AG04449 (cell line): Measurements from ENCODE around the gene BCL3.

Source experiments
- CTCF ChIA-PET: fragments of 350-600 bp; formaldehyde crosslinking; extraction: SDS; loops from one replicate; lab custom pipeline; 2021; ENCODE audit warnings: antibody characterized with exemption; lab: Yijun Ruan, JAX
- POLR2A ChIA-PET: fragments of 400-600, 350-600 bp; formaldehyde crosslinking; extraction: SDS; loops from one replicate; lab custom pipeline; 2020; ENCODE audit warnings: antibody characterized with exemption, inconsistent platforms; lab: Yijun Ruan, JAX
- DNase-seq: peaks from one replicate; pipeline ENCODE4 v3.0.0-alpha.2; 2010; ENCODE audit warnings: low read depth, low spot score
- H3K4me3 ChIP-seq: 2 replicates; pipeline ENCODE4 v1.5.1; 2011; ENCODE audit warnings: low read depth, mild to moderate bottlenecking, control low read depth, low read length
- TF ChIP-seq, protein P1 (sequence below): IDR thresholded peaks from one replicate; pipeline ENCODE4 v1.5.1; 2011; ENCODE audit warnings: mild to moderate bottlenecking, moderate library complexity, low read length, control low read depth, inconsistent platforms; ENCODE audit not compliant: insufficient read depth; ENCODE audit errors: missing control alignments

BCL3 gene, protein sequence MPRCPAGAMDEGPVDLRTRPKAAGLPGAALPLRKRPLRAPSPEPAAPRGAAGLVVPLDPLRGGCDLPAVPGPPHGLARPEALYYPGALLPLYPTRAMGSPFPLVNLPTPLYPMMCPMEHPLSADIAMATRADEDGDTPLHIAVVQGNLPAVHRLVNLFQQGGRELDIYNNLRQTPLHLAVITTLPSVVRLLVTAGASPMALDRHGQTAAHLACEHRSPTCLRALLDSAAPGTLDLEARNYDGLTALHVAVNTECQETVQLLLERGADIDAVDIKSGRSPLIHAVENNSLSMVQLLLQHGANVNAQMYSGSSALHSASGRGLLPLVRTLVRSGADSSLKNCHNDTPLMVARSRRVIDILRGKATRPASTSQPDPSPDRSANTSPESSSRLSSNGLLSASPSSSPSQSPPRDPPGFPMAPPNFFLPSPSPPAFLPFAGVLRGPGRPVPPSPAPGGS

DNA sequence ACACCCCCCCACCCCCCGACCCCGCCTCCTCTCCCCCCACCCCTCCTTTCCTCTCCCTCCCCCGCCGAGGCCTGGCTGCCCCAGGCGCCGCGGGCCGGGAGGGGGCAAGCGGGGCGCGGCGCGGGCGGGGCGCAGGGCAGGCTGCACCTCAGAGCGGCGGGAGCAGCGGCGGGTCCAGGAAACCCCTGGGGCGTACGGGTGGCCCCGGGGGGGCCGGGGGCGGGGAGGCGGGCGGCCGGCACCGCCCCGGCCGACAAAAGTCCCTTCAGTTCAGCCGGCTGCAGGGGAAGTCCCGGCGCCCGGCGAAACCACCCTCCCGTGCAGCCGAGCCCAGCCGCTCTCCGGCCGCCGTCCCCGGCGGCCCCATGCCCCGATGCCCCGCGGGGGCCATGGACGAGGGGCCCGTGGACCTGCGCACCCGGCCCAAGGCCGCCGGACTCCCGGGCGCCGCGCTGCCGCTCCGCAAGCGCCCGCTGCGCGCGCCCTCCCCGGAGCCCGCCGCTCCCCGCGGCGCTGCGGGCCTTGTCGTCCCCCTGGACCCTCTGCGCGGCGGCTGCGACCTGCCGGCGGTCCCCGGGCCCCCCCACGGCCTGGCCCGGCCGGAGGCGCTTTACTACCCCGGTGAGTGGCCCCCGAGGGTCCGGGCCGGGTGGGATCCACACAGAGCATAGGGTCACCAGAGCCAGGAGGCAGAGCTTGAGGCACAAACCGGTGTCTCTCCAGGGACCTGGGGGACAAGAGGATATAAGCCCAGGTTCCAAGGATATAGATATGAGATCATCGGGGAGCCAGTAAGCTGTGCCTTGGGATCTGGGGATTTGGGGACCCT is at the start of gene BCL3:
BCL3 (plus strand) TSS at position 283 of the 829 bp plus-strand sequence; CDS start at position 366, 83 bp downstream.
- TF ChIP-seq, protein P1, sequence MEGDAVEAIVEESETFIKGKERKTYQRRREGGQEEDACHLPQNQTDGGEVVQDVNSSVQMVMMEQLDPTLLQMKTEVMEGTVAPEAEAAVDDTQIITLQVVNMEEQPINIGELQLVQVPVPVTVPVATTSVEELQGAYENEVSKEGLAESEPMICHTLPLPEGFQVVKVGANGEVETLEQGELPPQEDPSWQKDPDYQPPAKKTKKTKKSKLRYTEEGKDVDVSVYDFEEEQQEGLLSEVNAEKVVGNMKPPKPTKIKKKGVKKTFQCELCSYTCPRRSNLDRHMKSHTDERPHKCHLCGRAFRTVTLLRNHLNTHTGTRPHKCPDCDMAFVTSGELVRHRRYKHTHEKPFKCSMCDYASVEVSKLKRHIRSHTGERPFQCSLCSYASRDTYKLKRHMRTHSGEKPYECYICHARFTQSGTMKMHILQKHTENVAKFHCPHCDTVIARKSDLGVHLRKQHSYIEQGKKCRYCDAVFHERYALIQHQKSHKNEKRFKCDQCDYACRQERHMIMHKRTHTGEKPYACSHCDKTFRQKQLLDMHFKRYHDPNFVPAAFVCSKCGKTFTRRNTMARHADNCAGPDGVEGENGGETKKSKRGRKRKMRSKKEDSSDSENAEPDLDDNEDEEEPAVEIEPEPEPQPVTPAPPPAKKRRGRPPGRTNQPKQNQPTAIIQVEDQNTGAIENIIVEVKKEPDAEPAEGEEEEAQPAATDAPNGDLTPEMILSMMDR: no peak
- no peak for DNase-seq
- ChIA-PET CTCF (interaction anchor here (0.8 to 2.2 kb wide), 5 partner anchors 8 to 24 kb away, joined by 3 to 14 read pairs (median 4); no protein-coding TSS in a partner anchor), POLR2A (interaction anchor here (0.7 to 1.0 kb wide), 5 partner anchors 9 to 97 kb away, joined by 3 to 5 read pairs (median 3); partner anchors contain the start of gene NECTIN2)
- H3K4me3 ChIP-seq: peak within 1 kb of the TSS; percentile 73

DNA sequence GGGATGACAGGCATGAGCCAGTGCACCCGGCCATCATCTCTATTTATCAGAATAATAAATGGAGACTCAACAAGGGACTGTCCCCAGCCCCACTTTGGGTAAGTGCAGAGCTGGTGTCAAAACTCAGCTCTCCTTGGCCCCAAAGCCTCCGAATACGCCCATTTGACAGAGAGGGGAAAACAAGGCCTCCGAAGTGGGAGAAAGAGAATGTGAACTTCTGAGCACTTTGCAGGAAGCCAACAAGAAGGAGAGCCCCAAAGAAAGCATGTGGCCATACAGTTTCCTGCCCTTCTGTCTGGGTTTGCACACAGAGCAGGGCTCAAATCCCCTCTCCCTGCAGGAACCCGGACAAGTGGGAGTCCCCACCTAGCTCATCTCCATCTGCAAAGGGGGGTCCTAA is 48.0 kb upstream of the BCL3 start:
- ChIA-PET CTCF (interaction anchor here (0.6 to 3.1 kb wide), 3 partner anchors 11 to 133 kb away, joined by 4 to 32 read pairs (median 5); no protein-coding TSS in a partner anchor), POLR2A (interaction anchor here (0.7 kb wide), 1 partner anchor 18 kb away, joined by 4 read pairs; no protein-coding TSS in a partner anchor)
- no peak for DNase-seq
- H3K4me3 ChIP-seq: no peak overlapping the region
- TF ChIP-seq, protein P1: no peak

GRCh38 chr19:44701228-44701627 is 47.3 kb upstream of the BCL3 start:
- TF ChIP-seq, protein P1: no peak
- ChIA-PET CTCF (interaction anchor here (2.3 to 3.1 kb wide), 2 partner anchors 12 to 83 kb away, joined by 8 to 32 read pairs; no protein-coding TSS in a partner anchor), POLR2A (no interaction called here)
- no peak overlapping the region for H3K4me3 ChIP-seq
- no peak for DNase-seq

- DNase-seq: no peak
- CTCF ChIA-PET: interaction anchor here (1.0 to 3.1 kb wide), 6 partner anchors 10 to 131 kb away, joined by 3 to 32 read pairs (median 4); no protein-coding TSS in a partner anchor
- POLR2A ChIA-PET: interaction anchor here (0.6 kb wide), 1 partner anchor 11 kb away, joined by 3 read pairs; no protein-coding TSS in a partner anchor
- H3K4me3 ChIP-seq: no peak overlapping the region
- TF ChIP-seq, protein P1: no peak
Measured at GRCh38 chr19:44702551-44703176, 45.8 kb upstream of the BCL3 start.

DNA sequence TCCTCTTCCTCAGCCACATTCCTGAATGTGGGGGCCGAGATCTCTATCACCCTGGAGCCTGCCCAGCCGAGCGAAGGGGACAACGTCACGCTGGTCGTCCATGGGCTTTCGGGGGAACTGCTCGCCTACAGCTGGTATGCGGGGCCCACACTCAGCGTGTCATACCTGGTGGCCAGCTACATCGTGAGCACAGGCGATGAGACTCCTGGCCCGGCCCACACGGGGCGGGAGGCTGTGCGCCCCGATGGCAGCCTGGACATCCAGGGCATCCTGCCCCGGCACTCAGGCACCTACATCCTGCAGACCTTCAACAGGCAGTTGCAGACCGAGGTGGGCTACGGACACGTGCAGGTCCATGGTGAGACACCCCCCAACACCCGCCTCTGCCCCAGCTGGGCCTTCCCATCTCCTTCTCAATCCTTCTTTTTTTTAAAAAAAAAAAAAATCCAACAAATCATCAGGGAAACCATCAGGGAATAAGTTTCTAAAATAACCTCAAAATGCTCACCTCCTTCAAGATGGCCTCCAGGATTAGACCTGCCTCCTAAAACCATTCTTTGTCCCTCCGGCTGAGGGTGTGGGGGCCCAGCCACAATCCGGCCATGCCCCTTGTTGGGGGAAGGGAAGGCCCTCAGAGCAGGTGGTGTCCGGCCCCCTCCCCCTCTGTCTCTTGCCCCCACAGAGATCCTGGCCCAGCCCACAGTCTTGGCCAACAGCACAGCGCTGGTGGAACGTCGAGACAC is 45.0 kb upstream of the BCL3 start:
- CTCF ChIA-PET: interaction anchor here (1.6 to 3.1 kb wide), 3 partner anchors 14 to 132 kb away, joined by 5 to 32 read pairs (median 8); no protein-coding TSS in a partner anchor

More for the DNA sequence above, 45.0 kb upstream of the BCL3 start:
- no peak for DNase-seq
- POLR2A ChIA-PET: no interaction called here
- H3K4me3 ChIP-seq: no peak overlapping the region
- TF ChIP-seq, protein P1: no peak
